Heart left ventricle (tissue), 16 donors: ENCODE results near the gene PDGFRB. TPM values are rescaled to one million over a fixed set of nuclear protein-coding genes. Genes with fewer than 3 reads are reported as not detected.

Experiments used
- ATAC-seq, 4 donors: fragments of 200-7000 bp; cut with Tn5 transposase; one replicate each; pipeline ENCODE4 v1.9.1; 2020 to 2022; ENCODE audit warnings: moderate library complexity in 4 of 4, mild to moderate bottlenecking in 3 of 4, moderate number of reproducible peaks in 1 of 4
- DNase-seq, 5 donors: peaks; one replicate each; pipeline ENCODE4 v3.0.0-alpha.2; 2020
- H3K27ac ChIP-seq, 12 donors: fragments of 200-600 bp; sonication (generic) in 4 of 12; one replicate each; pipeline versions ENCODE4 v1.5.0 to v1.8.0; 2016 to 2022; ENCODE audit warnings: mild to moderate bottlenecking in 2 of 12
- H3K27me3 ChIP-seq, 9 donors: fragments of 200-600 bp; sonication (generic) in 2 of 9; one replicate each; pipeline versions ENCODE4 v1.5.1 to v1.8.0; 2016 to 2022; ENCODE audit warnings: mild to moderate bottlenecking in 3 of 9
- H3K36me3 ChIP-seq, 9 donors: fragments of 200-600 bp; sonication (generic) in 2 of 9; one replicate each; pipeline versions ENCODE4 v1.5.0 to v1.8.0; 2018 to 2022; ENCODE audit warnings: mild to moderate bottlenecking in 2 of 9
- H3K4me1 ChIP-seq, 12 donors: fragments of 200-600 bp; sonication (generic) in 4 of 12; one replicate each; pipeline versions ENCODE4 v1.5.0 to v1.8.0; 2016 to 2022; ENCODE audit warnings: mild to moderate bottlenecking in 3 of 12
- H3K4me3 ChIP-seq, 12 donors: fragments of 200-600 bp; sonication (generic) in 4 of 12; one replicate each; pipeline versions ENCODE4 v1.5.0 to v1.8.0; 2017 to 2022; ENCODE audit warnings: mild to moderate bottlenecking in 9 of 12, moderate library complexity in 4 of 12
- H3K9me3 ChIP-seq, 12 donors: fragments of 200-600 bp; sonication (generic) in 4 of 12; one replicate each; pipeline versions ENCODE4 v1.5.0 to v1.8.0; 2016 to 2022; ENCODE audit warnings: mild to moderate bottlenecking in 1 of 12
- CTCF ChIP-seq, 12 donors: fragments of 200-600 bp; sonication (generic) in 4 of 12; IDR thresholded peaks; one replicate each; pipeline versions ENCODE4 v1.5.0 to v1.8.0; 2018 to 2022; ENCODE audit warnings: antibody characterized with exemption in 12 of 12, mild to moderate bottlenecking in 5 of 12
- POLR2A ChIP-seq, 2 donors: fragments of 450-650 bp; IDR thresholded peaks; one replicate each; pipeline ENCODE4 v1.6.1; 2017; ENCODE audit warnings: antibody characterized with exemption in 2 of 2, mild to moderate bottlenecking in 2 of 2, moderate library complexity in 2 of 2
- WGBS, 4 donors: extraction: QIAGEN DNeasy Blood & Tissue Kit in 2 of 4; methylation state at CpG; one replicate each; pipeline versions ENCODE4 v1.1.5 to v1.1.7; 2013 to 2018; 5-methylcytosine and 5-hydroxymethylcytosine counted together
- intact Hi-C, 10 donors: fragments of 100-400 bp; cut with DNase I; formaldehyde crosslinking; loops; one replicate each; pipeline versions ENCODE4 v1.11.1 to v1.14.2; 2022
- polyA plus RNA-seq, 2 donors: library from polyadenylated mRNA; stranded (reverse); fragments of 200-250 nt; gene quantifications; one replicate each; pipeline ENCODE4 v1.2.3, GENCODE V29; 2013
- total RNA-seq, 9 donors: library from RNA; depleted of rRNA in 2 of 9; stranded (reverse); fragments of >200 nt in 2 of 9; fragmentation: NEBNext Ultra II Directional in 3 of 9; extraction: Animal tissue kit (Norgen Biotek cat#: 25700) in 3 of 9; gene quantifications; one replicate each; pipeline versions ENCODE4 v1.1.0 to v1.2.4, GENCODE V29; 2016 to 2023
- donor health status: ischemic (EF 13 %, LVEDD 7.1; RV severe dilation, severe dysfunction).
- donor health status: healthy with polysubstance abuse.
- donor health status: DM: no; HTN: yes; CAD: no.
- donor health status: DM: no; HTN: no; CAD: no.
- donor health status: ischemic (EF 25% LVEDD 6.9; RV normal size, moderate dysfunction).
- donor health status: ischemic (EF 25% LVEDD 5.7; RV mildly dilated, moderate dysfunction).
- donor health status: healthy.
- donor health status: DM: yes; HTN: yes; CAD: no.
- donor health status: ischemic (EF 35%, LVEDD 5.7; RV mildly dilated, moderate dysfunction).
- donor health status: nonischemic (EF 11% LVEDD 7.7; RV severe dilation, severe dysfunction).
- donor health status: DM: yes; HTN: yes; CAD: no.
- donor health status: PGD.
- donor health status: ischemic (EF 29% LVEDD 5.4; RV normal size, mild dysfunction).
- donor health status: nonischemic (EF 23%, LVEDD 6.1; RV moderate dilation, normal function).

PDGFRB gene
- total and polyA plus RNA-seq, 11 donors = 27.6 to 112 (median 45.6) TPM

GRCh38 chr5:150146862-150147601, 8.6 kb downstream of the PDGFRB start:
- H3K36me3 ChIP-seq = peaks cover 0 to 11% (median 0%) of the 10 kb centered on the region in 9 donors
- 79 to 89% (median 82%) methylated on average over 6 to 14 of the region's 14 CpGs for WGBS, 4 donors
- no peak for TF ChIP-seq CTCF (IDR thresholded peaks at IDR 0.05)
- no peak for TF ChIP-seq POLR2A (IDR thresholded peaks at IDR 0.05)
- H3K4me1 ChIP-seq = peaks cover 0 to 75% (median 37%) of the 10 kb centered on the region in 12 donors
- intact Hi-C loops = no loop called here
- H3K27me3 ChIP-seq = no peaks in the 10 kb centered on the region
- ATAC-seq (no peak), DNase-seq (no peak)
- peak overlapping the region in 11 of 12 donors; percentile 2 to 96 (median 82) for H3K27ac ChIP-seq
- H3K4me3 ChIP-seq = peak overlapping the region in 8 of 12 donors; percentile 10 to 81 (median 24)
- H3K9me3 ChIP-seq = no peaks in the 10 kb centered on the region

- Histone ChIP-seq H3K36me3 (peaks cover 0 to 13% (median 0%) of the 10 kb centered on the region in 9 donors), H3K27me3 (no peaks in the 10 kb centered on the region), H3K4me1 (peaks cover 0 to 82% (median 42%) of the 10 kb centered on the region in 12 donors), H3K9me3 (no peaks in the 10 kb centered on the region), H3K27ac (peak overlapping the region in 11 of 12 donors; percentile 2 to 96 (median 85)), H3K4me3 (peak overlapping the region in 2 of 12 donors; percentile 73 to 81)
- TF ChIP-seq POLR2A (IDR thresholded peaks at IDR 0.05) (no peak), CTCF (IDR thresholded peaks at IDR 0.05) (no peak)
- DNase-seq (no peak), ATAC-seq (no peak)
- WGBS, 4 donors = 84 to 92% (median 87%) methylated on average over 5 of the region's 5 CpGs
- intact Hi-C loops = no loop called here
Observed at GRCh38 chr5:150146235-150146634, 9.4 kb downstream of the PDGFRB start.

GRCh38 chr5:150144879-150145278, 10.8 kb downstream of the PDGFRB start:
- no peaks in the 10 kb centered on the region for H3K9me3 ChIP-seq
- H3K4me3 ChIP-seq = peak overlapping the region in 4 of 12 donors; percentile 15 to 39 (median 36)
- WGBS, 4 donors = 36 to 54% (median 43%) methylated on average over 3 to 4 of the region's 4 CpGs
- no peaks in the 10 kb centered on the region for H3K27me3 ChIP-seq
- peak overlapping the region; percentile 47 to 96 (median 84) for H3K27ac ChIP-seq
- ATAC-seq = no peak
- no peak for DNase-seq
- peaks cover 0 to 7% (median 0%) of the 10 kb centered on the region in 9 donors for H3K36me3 ChIP-seq
- intact Hi-C loops = no loop called here
- TF ChIP-seq POLR2A (IDR thresholded peaks at IDR 0.05) (no peak), CTCF (IDR thresholded peaks at IDR 0.05) (no peak)
- H3K4me1 ChIP-seq = peaks cover 0 to 86% (median 55%) of the 10 kb centered on the region in 12 donors

- TF ChIP-seq POLR2A (IDR thresholded peaks at IDR 0.05) (peak in 1 of 2 donors; percentile 22), CTCF (IDR thresholded peaks at IDR 0.05) (no peak)
- peak overlapping the region in 9 of 12 donors; percentile 5 to 39 (median 21) for H3K4me3 ChIP-seq
- peaks cover 0 to 88% (median 59%) of the 10 kb centered on the region in 12 donors for H3K4me1 ChIP-seq
- peaks cover 0 to 11% (median 0%) of the 10 kb centered on the region in 9 donors for H3K36me3 ChIP-seq
- no peaks in the 10 kb centered on the region for H3K27me3 ChIP-seq
- DNase-seq = peak; percentile 84 to 91 (median 86)
- intact Hi-C loops = no loop called here
- peak overlapping the region; percentile 74 to 96 (median 86) for H3K27ac ChIP-seq
- ATAC-seq = peak; percentile 52 to 73 (median 66)
- H3K9me3 ChIP-seq = no peaks in the 10 kb centered on the region
- 47 to 56% (median 51%) methylated on average over 14 of the region's 14 CpGs for WGBS, 4 donors
Observed at GRCh38 chr5:150144246-150144801, 11.3 kb downstream of the PDGFRB start.
